Measurements from ENCODE around the gene SUMF1.

- TF ChIP-seq EZH2 (IDR thresholded peaks at IDR 0.05) (no peak), POLR2AphosphoS5 (IDR thresholded peaks at IDR 0.05; ENCODE audit: borderline replicate concordance, low read depth, low read length) (no peak)
Observed at GRCh38 chr3:4512895-4513616, 46.0 kb upstream of the SUMF1 start.
